Measurements from ENCODE around the gene ATP6V1G3.
"Not testable (repeated sequence)": the region's sequence is repeated elsewhere in the genome, so short reads cannot be mapped to it uniquely, and the experiment has no call there.

The ATP6V1G3 gene, protein sequence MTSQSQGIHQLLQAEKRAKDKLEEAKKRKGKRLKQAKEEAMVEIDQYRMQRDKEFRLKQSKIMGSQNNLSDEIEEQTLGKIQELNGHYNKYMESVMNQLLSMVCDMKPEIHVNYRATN

DNA sequence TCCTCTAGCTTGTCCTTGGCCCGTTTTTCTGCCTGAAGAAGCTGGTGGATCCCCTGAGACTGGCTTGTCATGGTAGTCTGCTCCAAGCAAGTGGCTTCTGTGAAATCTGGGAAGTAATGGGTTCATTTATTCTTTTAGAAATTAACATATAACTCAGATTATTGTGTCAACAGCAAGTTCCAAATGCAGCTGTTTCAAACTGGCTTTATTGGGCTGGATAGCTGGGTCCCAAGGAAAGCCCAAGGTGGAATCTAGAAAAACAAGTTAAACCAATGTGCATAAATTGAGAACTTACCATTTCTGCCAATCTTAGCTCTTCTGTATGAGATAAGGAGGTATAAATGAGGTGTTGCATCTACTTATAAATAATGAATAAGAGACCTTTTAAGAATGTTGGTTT, at the start of gene ATP6V1G3:
Gene ATP6V1G3 (minus strand): TSS at position 101 of the 400 bp plus-strand sequence. CDS start 30 bp downstream, at position 71.
- no peaks in the 10 kb centered on the region for H3K9me3 ChIP-seq
- no peaks in the 10 kb centered on the region for H3K27me3 ChIP-seq
- H3K36me3 ChIP-seq, result no peaks in the 10 kb centered on the region
- TF ChIP-seq, protein P1, sequence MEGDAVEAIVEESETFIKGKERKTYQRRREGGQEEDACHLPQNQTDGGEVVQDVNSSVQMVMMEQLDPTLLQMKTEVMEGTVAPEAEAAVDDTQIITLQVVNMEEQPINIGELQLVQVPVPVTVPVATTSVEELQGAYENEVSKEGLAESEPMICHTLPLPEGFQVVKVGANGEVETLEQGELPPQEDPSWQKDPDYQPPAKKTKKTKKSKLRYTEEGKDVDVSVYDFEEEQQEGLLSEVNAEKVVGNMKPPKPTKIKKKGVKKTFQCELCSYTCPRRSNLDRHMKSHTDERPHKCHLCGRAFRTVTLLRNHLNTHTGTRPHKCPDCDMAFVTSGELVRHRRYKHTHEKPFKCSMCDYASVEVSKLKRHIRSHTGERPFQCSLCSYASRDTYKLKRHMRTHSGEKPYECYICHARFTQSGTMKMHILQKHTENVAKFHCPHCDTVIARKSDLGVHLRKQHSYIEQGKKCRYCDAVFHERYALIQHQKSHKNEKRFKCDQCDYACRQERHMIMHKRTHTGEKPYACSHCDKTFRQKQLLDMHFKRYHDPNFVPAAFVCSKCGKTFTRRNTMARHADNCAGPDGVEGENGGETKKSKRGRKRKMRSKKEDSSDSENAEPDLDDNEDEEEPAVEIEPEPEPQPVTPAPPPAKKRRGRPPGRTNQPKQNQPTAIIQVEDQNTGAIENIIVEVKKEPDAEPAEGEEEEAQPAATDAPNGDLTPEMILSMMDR (IDR thresholded peaks at IDR 0.05), result no peak
- H3K4me1 ChIP-seq (ENCODE audit: control insufficient read depth in 1 of 2, insufficient read depth in 1 of 2, low read depth in 1 of 2, low read length in 1 of 2), result peaks cover 0 to 3% of the 10 kb centered on the region in 2 experiments
- no peak within 1 kb of the TSS for H3K27ac ChIP-seq
- H3K4me3 ChIP-seq (ENCODE audit: low read depth in 1 of 2, low read length in 1 of 2), result no peak within 1 kb of the TSS

DNA sequence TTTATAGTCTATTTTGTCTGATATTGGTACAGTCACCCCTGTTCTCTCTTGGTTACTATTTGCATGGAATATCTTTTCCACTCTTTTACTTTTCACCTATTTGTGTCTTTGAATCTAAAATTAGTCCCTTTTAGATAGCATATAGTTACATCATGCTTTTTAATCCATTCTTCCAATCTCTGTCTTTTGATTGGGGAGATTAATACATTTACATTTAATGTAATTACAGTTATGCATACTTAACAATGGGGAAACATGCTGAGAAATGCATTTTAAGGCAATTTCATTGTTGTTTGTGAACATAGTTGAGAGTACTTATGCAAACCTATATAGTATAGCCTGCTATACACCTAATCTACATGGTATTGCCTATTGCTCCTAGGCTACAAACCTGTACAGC, 48.4 kb upstream of the ATP6V1G3 start:
- H3K27me3 ChIP-seq, result no peaks in the 10 kb centered on the region
- peaks cover 6% of the 10 kb centered on the region for H3K9me3 ChIP-seq
- H3K36me3 ChIP-seq, result no peaks in the 10 kb centered on the region
- TF ChIP-seq, protein P1 (IDR thresholded peaks at IDR 0.05), result no peak
- H3K4me1 ChIP-seq (ENCODE audit: control insufficient read depth in 1 of 2, insufficient read depth in 1 of 2, low read depth in 1 of 2, low read length in 1 of 2), result no peaks in the 10 kb centered on the region
- H3K27ac ChIP-seq, result no peak overlapping the region
- no peak overlapping the region for H3K4me3 ChIP-seq (ENCODE audit: low read depth in 1 of 2, low read length in 1 of 2)

DNA sequence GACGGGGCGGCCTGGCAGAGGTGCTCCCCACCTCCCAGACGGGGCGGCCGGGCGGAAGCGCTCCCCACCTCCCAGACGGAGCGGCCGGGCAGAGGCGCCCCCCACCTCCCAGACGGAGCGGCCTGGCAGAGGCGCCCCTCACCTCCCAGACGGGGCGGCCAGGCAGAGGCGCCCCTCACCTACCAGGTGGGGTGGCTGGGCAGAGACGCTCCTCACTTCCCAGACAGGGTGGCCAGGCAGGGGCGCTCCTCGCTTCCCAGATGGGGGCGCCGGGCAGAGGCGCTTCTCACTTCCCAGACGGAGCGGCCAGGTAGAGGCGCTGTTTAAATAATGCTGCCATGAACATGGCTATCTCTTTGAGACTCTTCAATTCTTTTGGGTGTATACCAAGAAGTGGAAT, 43.7 kb upstream of the ATP6V1G3 start:
- Histone ChIP-seq H3K36me3 (no peaks in the 10 kb centered on the region), H3K27ac (no peak overlapping the region)
- TF ChIP-seq, protein P1 (IDR thresholded peaks at IDR 0.05), result no peak

DNA sequence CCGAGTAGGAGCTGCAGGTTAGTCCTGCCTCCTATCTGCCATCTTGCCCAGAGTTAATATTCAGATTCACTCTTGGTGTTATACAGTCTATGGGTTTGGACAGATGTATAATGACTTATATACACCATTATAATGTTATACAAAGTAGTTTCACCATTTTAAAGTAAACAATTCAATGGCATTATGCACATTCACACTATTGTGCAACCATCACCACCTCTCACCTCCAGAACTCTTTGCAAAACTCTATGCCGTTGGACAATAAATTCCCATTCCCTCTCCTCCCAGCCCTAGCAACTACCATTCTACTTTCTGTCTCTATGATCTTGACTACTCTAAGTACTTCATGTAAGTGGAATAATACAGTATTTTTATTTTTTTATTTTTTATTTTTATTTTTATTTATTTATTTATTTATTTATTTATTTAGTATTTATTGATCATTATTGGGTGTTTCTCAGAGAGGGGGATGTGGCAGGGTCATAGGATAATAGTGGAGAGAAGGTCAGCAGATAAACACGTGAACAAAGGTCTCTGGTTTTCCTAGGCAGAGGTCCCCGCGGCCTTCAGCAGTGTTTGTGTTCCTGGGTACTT, 42.8 kb upstream of the ATP6V1G3 start:
- not testable (repeated sequence) for H3K9me3 ChIP-seq; H3K4me1 ChIP-seq (ENCODE audit: control insufficient read depth in 1 of 2, insufficient read depth in 1 of 2, low read depth in 1 of 2, low read length in 1 of 2); H3K27ac ChIP-seq; H3K36me3 ChIP-seq; H3K27me3 ChIP-seq; H3K4me3 ChIP-seq (ENCODE audit: low read depth in 1 of 2, low read length in 1 of 2)

More for the DNA sequence above, 43.7 kb upstream of the ATP6V1G3 start:
- Histone ChIP-seq H3K27me3 (no peaks in the 10 kb centered on the region), H3K4me1 (ENCODE audit: control insufficient read depth in 1 of 2, insufficient read depth in 1 of 2, low read depth in 1 of 2, low read length in 1 of 2) (no peaks in the 10 kb centered on the region), H3K4me3 (ENCODE audit: low read depth in 1 of 2, low read length in 1 of 2) (no peak overlapping the region), H3K9me3 (peaks cover 5% of the 10 kb centered on the region)

DNA sequence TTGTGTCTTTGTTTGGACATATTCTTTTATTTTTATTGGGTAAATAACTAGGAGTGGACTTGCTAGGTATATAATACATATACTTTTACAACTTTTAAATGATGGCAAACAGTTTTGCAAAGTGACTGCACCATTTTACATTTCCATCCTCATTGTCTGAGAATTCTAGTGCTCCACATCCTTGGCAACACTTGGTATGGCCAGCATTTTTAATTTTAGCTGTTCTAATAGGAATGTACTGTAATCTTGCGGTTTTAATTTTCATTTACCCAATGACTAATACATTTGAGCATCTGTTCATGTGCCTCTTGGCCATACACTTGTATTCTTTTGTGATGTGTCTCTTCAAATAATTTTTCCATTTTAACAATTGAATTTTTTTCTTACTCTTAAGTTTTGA, 37.0 kb upstream of the ATP6V1G3 start:
- Histone ChIP-seq H3K9me3 (no peaks in the 10 kb centered on the region), H3K36me3 (no peaks in the 10 kb centered on the region), H3K27me3 (no peaks in the 10 kb centered on the region), H3K27ac (no peak overlapping the region), H3K4me1 (ENCODE audit: control insufficient read depth in 1 of 2, insufficient read depth in 1 of 2, low read depth in 1 of 2, low read length in 1 of 2) (peaks cover 5 to 7% of the 10 kb centered on the region in 2 experiments), H3K4me3 (ENCODE audit: low read depth in 1 of 2, low read length in 1 of 2) (no peak overlapping the region)
- TF ChIP-seq, protein P1 (IDR thresholded peaks at IDR 0.05), result no peak

DNA sequence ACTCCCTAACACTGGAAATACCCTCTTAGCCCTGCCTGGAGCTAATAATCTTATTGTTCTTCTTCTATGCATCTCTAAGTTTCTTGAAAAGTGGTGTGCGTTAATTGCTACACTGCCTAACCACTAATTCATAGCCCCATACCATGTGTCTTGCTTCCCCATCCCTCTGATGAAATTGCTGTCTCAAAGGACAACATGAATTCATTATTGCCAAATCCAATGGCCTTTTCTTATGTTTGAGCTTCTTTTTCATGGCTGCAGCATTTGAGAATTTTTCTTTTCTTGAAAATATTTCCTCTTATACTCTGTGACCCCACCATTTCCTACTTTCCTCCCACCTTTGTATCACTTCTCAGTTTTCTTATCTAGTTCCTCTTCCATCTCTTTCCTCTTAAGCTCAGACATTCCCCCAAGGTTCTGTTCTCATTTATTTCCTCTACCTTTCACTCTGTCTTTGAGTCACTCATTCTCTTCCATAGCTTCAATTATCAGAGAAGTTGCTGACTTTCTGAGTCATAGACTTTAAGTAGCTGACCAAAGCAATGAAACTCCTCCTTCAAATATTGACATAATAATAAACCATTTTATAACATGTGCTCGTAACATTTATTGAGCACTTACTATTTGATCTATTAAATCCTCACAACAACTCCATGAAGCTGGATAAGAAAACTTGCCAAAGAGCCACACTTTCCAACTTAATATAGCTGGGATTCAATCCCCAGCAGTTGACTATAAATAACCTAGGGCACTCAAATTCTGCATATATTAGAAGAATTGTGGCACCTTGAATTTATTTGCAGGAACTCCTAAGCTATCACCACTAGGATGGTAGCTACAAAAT, 35.5 kb upstream of the ATP6V1G3 start:
- H3K4me1 ChIP-seq (ENCODE audit: control insufficient read depth in 1 of 2, insufficient read depth in 1 of 2, low read depth in 1 of 2, low read length in 1 of 2), result peaks cover 5 to 7% of the 10 kb centered on the region in 2 experiments
- peak overlapping the region; percentile 30 for H3K27ac ChIP-seq
- no peaks in the 10 kb centered on the region for H3K36me3 ChIP-seq
- TF ChIP-seq, protein P1 (IDR thresholded peaks at IDR 0.05), result no peak
- H3K27me3 ChIP-seq, result no peaks in the 10 kb centered on the region
- no peaks in the 10 kb centered on the region for H3K9me3 ChIP-seq
- no peak overlapping the region for H3K4me3 ChIP-seq (ENCODE audit: low read depth in 1 of 2, low read length in 1 of 2)
